ENCODE data around the gene ADD1.

Gene ADD1

DNA sequence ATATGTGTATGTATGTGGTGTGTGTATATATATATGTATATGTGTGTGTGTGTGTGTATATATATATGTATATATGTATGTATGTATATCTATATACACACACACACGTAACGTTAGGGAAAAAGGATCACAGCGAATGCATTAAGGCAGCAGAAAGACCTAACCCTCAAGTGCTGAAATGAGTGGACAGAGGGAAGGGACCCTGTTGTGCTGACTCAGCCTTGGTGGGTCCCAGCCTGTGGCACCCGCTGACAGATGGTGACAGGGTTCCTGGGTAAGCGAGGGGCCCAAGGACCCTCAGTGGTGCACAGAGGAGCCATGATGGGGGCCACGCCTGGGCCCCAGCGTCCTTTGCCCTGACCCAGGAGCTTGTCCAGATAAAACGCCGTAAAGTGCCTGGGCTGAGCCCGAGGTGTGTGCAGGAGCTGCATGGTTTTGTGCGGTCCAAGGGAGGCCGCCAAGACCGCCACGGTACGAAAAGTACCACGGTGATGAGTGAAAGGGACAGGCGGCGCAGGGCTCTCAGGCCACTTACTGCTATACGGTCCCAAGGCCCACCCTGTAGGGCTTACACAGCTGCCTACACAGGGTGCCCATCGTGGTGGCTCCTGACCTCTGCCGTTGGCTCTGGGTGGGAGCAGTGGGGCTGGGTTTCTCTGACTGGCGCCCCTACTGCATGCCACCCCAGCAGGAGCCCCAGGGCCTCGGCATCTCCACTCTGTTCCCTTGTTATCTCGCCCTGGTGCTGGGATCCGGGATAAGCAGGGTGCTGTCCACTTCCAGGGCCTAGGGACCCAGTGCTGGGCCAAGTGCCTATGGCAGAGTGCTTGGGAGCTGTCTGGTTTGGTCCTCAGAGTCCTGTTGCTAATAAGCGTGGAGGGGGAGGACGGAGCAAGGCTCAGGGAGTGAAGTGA lies 40.8 kb upstream of the ADD1 start:
- H3K4me3 ChIP-seq (ENCODE audit: low read depth, low read length), result no peak overlapping the region

DNA sequence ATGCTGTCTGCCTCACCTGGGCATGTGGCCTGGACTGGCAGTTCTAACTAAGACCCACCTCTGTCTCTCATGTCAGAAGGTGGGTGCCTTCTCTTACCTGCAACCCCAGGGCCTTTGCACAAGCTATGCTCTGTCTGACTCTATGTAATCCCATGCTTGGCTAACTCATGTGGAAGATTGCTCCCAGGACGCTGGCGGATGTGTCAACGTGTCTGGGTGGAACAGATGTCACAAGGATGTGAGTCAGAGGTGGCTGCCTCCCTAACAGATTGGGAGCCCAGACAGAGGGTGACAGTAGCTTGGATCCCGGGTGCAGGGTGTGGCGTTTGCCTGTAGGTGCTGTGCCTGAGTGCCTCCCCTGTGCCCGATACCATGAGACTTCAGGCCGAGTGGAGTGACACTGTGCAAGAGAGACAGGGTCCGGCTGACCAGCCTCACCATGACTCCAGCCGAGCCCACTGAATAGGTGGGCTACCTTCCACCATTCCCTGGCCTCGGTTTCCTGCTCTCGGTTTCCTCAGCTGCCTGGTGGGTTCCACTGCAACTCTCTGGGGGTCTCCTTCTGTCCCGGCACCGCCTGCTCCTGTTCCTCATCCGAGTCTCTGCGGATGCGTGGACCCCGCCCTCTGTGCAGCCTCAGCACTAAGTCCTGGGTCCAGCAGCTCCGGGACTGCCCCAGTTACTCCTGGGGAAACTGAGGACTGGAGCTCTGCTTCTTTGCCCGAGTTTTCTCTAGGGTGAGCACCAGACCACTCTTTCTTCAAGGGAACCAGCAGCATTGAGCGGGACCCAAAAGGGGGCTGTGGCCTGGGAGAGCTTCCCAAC lies 39.8 kb upstream of the ADD1 start:
- H3K4me3 ChIP-seq (ENCODE audit: low read depth, low read length), result no peak overlapping the region
- no peak for DNase-seq (ENCODE audit: low read depth)
- TF ChIP-seq, protein P1, sequence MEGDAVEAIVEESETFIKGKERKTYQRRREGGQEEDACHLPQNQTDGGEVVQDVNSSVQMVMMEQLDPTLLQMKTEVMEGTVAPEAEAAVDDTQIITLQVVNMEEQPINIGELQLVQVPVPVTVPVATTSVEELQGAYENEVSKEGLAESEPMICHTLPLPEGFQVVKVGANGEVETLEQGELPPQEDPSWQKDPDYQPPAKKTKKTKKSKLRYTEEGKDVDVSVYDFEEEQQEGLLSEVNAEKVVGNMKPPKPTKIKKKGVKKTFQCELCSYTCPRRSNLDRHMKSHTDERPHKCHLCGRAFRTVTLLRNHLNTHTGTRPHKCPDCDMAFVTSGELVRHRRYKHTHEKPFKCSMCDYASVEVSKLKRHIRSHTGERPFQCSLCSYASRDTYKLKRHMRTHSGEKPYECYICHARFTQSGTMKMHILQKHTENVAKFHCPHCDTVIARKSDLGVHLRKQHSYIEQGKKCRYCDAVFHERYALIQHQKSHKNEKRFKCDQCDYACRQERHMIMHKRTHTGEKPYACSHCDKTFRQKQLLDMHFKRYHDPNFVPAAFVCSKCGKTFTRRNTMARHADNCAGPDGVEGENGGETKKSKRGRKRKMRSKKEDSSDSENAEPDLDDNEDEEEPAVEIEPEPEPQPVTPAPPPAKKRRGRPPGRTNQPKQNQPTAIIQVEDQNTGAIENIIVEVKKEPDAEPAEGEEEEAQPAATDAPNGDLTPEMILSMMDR (conservative IDR thresholded peaks at IDR 0.05; ENCODE audit: low read depth, low read length), result no peak

More for the DNA sequence above, 40.8 kb upstream of the ADD1 start:
- DNase-seq (ENCODE audit: low read depth), result no peak
- TF ChIP-seq, protein P1 (conservative IDR thresholded peaks at IDR 0.05; ENCODE audit: low read depth, low read length), result no peak

DNA sequence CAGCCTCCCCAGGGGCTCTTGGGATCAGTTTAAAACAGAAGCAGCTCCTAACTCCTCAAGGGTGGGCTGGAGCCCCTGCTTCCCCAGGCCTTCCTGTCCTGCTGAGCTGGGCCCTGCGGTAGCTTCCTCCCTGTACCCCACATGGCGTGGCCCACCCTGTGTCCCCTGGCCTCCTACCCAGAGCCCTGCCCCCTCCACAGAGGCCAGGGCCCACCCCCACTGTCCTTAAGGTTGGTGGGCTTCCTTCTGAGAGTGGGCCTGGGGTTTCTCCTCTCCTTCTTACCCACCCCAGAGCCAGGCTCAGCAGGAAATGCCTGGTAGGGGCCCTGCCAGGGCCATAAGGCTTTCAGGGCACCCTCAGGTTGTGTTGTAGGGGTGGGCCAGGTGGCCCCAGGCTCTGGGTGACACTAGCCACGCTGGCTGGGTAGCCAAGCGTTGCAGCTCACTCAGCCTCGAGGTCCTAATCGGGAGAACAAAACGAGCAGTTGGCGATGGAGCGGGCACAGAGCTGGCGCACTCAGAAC lies 39.1 kb upstream of the ADD1 start:
- TF ChIP-seq, protein P1 (conservative IDR thresholded peaks at IDR 0.05; ENCODE audit: low read depth, low read length), result no peak
- H3K4me3 ChIP-seq (ENCODE audit: low read depth, low read length), result no peak overlapping the region
- DNase-seq (ENCODE audit: low read depth), result no peak

DNA sequence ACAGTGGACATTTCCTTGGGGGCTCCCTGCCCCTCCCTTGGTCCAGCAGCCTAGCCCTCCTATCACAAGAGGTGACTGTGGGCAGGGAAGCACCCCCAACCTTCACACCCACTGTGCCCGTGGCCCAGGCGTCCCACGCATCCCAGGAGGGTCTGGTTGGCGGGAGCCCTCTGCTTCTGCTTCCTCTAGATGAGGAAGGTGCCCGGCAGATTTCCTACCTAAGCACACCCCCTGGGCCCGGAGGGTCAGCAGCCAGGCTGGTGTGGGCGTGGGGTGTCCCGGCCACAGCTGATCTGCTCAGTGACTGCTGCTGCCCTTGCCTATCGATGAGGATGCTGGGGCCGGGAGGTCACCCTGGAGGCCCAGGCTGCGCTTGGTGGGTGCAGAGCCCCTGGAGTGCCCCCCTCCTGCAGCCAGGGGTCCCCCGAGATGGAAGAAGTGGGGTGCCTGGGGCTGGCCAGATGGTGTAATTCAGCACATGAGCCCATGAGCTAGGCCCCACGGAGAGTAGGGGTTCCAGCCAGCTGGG lies 38.6 kb upstream of the ADD1 start:
- TF ChIP-seq, protein P1 (conservative IDR thresholded peaks at IDR 0.05; ENCODE audit: low read depth, low read length), result no peak
- no peak overlapping the region for H3K4me3 ChIP-seq (ENCODE audit: low read depth, low read length)
- DNase-seq (ENCODE audit: low read depth), result no peak

DNA sequence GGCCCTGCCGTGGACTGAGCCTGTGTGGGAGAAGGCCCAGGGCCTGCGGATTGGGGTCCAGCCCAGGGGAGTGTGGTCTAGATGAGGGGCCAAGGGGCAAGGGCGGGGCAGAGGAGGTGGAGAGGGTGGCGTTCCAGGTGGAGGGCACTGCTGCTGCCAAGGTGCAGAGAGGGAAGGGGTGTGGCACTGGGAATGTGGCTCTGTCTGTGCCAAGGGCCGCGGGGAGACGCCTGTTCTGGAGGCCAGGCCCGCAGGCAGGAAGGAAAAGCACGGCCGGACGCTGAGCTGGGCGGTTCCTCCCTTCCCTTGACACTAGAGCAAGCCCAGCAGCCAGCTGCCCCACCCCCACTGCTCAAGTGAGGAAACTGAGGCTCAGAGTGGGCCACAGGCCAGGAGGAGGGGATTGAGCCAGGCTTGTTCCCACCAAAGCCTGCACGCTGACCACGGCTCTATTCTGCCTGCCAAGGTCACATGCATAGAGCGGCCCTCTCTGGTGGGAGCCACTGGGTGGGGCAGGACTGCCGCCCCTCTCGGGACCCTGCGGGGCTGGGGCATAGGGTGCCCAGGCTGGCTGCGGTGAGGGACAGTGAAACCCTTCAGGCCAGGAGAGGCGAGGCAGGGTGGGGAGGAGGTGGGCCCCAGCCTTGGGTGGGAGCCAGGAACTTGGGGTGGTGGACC lies 37.8 kb upstream of the ADD1 start:
- DNase-seq (ENCODE audit: low read depth), result no peak

More for the DNA sequence above, 37.8 kb upstream of the ADD1 start:
- no peak overlapping the region for H3K4me3 ChIP-seq (ENCODE audit: low read depth, low read length)
- TF ChIP-seq, protein P1 (conservative IDR thresholded peaks at IDR 0.05; ENCODE audit: low read depth, low read length), result no peak
